ENCODE results near the gene IFT81. TPM values are rescaled to one million over a fixed set of nuclear protein-coding genes. Genes with fewer than 3 reads are reported as not detected.

IFT81 gene
- total RNA-seq, 4 donors from 2014 or later: 3.4 to 9.2 (median 8.1) TPM

- no peak for TF ChIP-seq CTCF (IDR thresholded peaks at IDR 0.05; ENCODE audit: low read depth)
Measured at GRCh38 chr12:110244829-110245228, 120.7 kb downstream of the IFT81 start.

GRCh38 chr12:110245369-110245772 is 121.2 kb downstream of the IFT81 start:
- no peak for TF ChIP-seq CTCF (IDR thresholded peaks at IDR 0.05; ENCODE audit: low read depth)

GRCh38 chr12:110246636-110247339 is 122.6 kb downstream of the IFT81 start:
- no peak for TF ChIP-seq CTCF (IDR thresholded peaks at IDR 0.05; ENCODE audit: low read depth)

- no peak for TF ChIP-seq CTCF (IDR thresholded peaks at IDR 0.05; ENCODE audit: low read depth)
Measured at GRCh38 chr12:110247340-110248095, 123.4 kb downstream of the IFT81 start.

GRCh38 chr12:110248096-110248447 is 123.9 kb downstream of the IFT81 start:
- TF ChIP-seq CTCF (IDR thresholded peaks at IDR 0.05; ENCODE audit: low read depth): no peak

- no peak for TF ChIP-seq CTCF (IDR thresholded peaks at IDR 0.05; ENCODE audit: low read depth)
Measured at GRCh38 chr12:110249105-110249504, 124.9 kb downstream of the IFT81 start.

GRCh38 chr12:110249716-110250225 is 125.6 kb downstream of the IFT81 start:
- TF ChIP-seq CTCF (IDR thresholded peaks at IDR 0.05; ENCODE audit: low read depth): no peak

Measured in subcutaneous adipose tissue (tissue), 4 donors.